Naive thymus-derived CD4-positive, alpha-beta T cell (primary cell): Measurements from ENCODE around the gene PROSER2. TPM values are rescaled to one million over a fixed set of nuclear protein-coding genes. Genes with fewer than 3 reads are reported as not detected.
A peak's percentile ranks its signal among the peaks of the same experiment; 100 is the strongest.

ENCODE experiments used
- ATAC-seq: fragments of 150-1000 bp; cut with Tn5 transposase; 2 replicates; pipeline ENCODE4 v1.10.0; 2021; ENCODE audit warnings: mild to moderate bottlenecking, moderate library complexity
- CTCF ChIA-PET: fragments of 350-600 bp; sonication (Branson Sonifier 250); formaldehyde crosslinking; loops from one replicate; lab custom pipeline; 2021; ENCODE audit warnings: antibody characterized with exemption; lab: Charles Lee
- POLR2A ChIA-PET: fragments of 350-600 bp; sonication (Branson Sonifier 250); formaldehyde crosslinking; loops from one replicate; lab custom pipeline; 2021; ENCODE audit warnings: antibody characterized with exemption, inconsistent platforms; lab: Charles Lee
- DNase-seq, 9 donors: peaks; one replicate each; pipeline versions ENCODE4 v3.0.0 to v3.0.0-alpha.2; 2020 to 2022; ENCODE audit warnings: mixed read lengths in 1 of 9
- H3K27ac ChIP-seq: one replicate; pipeline ENCODE4 v1.7.0; 2013; ENCODE audit warnings: mild to moderate bottlenecking, low read depth, low read length, moderate library complexity
- H3K27me3 ChIP-seq, 2 donors: one replicate each; pipeline ENCODE4 v1.7.0; 2013; ENCODE audit warnings: low read length in 2 of 2, mild to moderate bottlenecking in 2 of 2, moderate library complexity in 2 of 2; ENCODE audit not compliant: control insufficient read depth in 2 of 2, insufficient read depth in 2 of 2
- H3K36me3 ChIP-seq, 3 experiments: 1 replicate in 2 of 3; 2 replicates in 1 of 3; pipeline ENCODE4 v1.7.0; 2013; ENCODE audit warnings: low read length in 3 of 3, mild to moderate bottlenecking in 3 of 3, moderate library complexity in 1 of 3; ENCODE audit not compliant: insufficient read depth in 3 of 3, control insufficient read depth in 2 of 3
- H3K4me1 ChIP-seq, 2 donors: one replicate each; pipeline ENCODE4 v1.7.0; 2013; ENCODE audit warnings: low read length in 2 of 2, mild to moderate bottlenecking in 2 of 2, moderate library complexity in 1 of 2; ENCODE audit not compliant: control insufficient read depth in 2 of 2, insufficient read depth in 2 of 2
- H3K4me3 ChIP-seq: 2 replicates; pipeline ENCODE4 v1.7.0; 2013; ENCODE audit warnings: mild to moderate bottlenecking, low read length
- H3K9me3 ChIP-seq, 3 experiments: 1 replicate in 2 of 3; 2 replicates in 1 of 3; pipeline ENCODE4 v1.7.0; 2013; ENCODE audit warnings: low read length in 3 of 3; ENCODE audit not compliant: control insufficient read depth in 2 of 3
- H3K27ac Mint-ChIP-seq, 9 donors: one replicate each; pipeline ENCODE4 v1.8.0; 2020 to 2022; ENCODE audit warnings: mixed read lengths in 9 of 9, mild to moderate bottlenecking in 8 of 9, moderate library complexity in 5 of 9, inconsistent platforms in 2 of 9
- H3K27me3 Mint-ChIP-seq, 5 donors: one replicate each; pipeline ENCODE4 v1.8.0; 2021 to 2022; ENCODE audit warnings: mixed read lengths in 5 of 5, mild to moderate bottlenecking in 1 of 5
- H3K36me3 Mint-ChIP-seq, 5 donors: one replicate each; pipeline ENCODE4 v1.8.0; 2020 to 2022; ENCODE audit warnings: mixed read lengths in 5 of 5, mild to moderate bottlenecking in 3 of 5, inconsistent platforms in 1 of 5
- H3K4me1 Mint-ChIP-seq, 7 donors: one replicate each; pipeline ENCODE4 v1.8.0; 2020 to 2022; ENCODE audit warnings: mixed read lengths in 7 of 7, mild to moderate bottlenecking in 3 of 7, inconsistent platforms in 1 of 7
- H3K4me3 Mint-ChIP-seq, 10 donors: one replicate each; pipeline ENCODE4 v1.8.0; 2020 to 2022; ENCODE audit warnings: mild to moderate bottlenecking in 10 of 10, mixed read lengths in 10 of 10, moderate library complexity in 6 of 10, inconsistent platforms in 2 of 10
- H3K9me3 Mint-ChIP-seq, 11 donors: one replicate each; pipeline ENCODE4 v1.8.0; 2020 to 2022; ENCODE audit warnings: mixed read lengths in 11 of 11, mild to moderate bottlenecking in 4 of 11, inconsistent platforms in 1 of 11, moderate library complexity in 1 of 11
- intact Hi-C, 2 donors: fragments of 100-400 bp; cut with micrococcal nuclease; formaldehyde crosslinking; loops; one replicate each; pipeline ENCODE4 v1.15.1; 2023
- polyA plus RNA-seq, 2 donors: library from polyadenylated mRNA; unstranded; fragments of 300-500 nt; fragmentation: Illumina TruSeq; gene quantifications; one replicate each; pipeline ENCODE4 v1.2.3, GENCODE V29; 2021
- total RNA-seq, 6 experiments: library from RNA in 5 of 6; stranded (reverse) in 5 of 6; gene quantifications; 1 replicate in 5 of 6; 2 replicates in 1 of 6; pipeline ENCODE4 v1.2.3 and lab custom pipeline; 2021 to 2026

PROSER2 gene
- total and polyA plus RNA-seq, 7 experiments from 2014 or later = 0.07 to 4.9 (median 2.2) TPM

GRCh38 chr10:11913079-11913641 is 90.0 kb downstream of the PROSER2 start:
- Histone ChIP-seq H3K4me3 (no peak overlapping the region), H3K9me3 (no peaks in the 10 kb centered on the region), H3K36me3 (no peaks in the 10 kb centered on the region), H3K27me3 (no peaks in the 10 kb centered on the region), H3K27ac (no peak overlapping the region), H3K4me1 (no peaks in the 10 kb centered on the region)
- H3K9me3 Mint-ChIP-seq = no peaks in the 10 kb centered on the region
- no peak overlapping the region for H3K27ac Mint-ChIP-seq
- DNase-seq (no peak), ATAC-seq (no peak)
- H3K4me1 Mint-ChIP-seq = peaks cover 0 to 5% (median 0%) of the 10 kb centered on the region in 7 donors
- peaks cover 0 to 10% (median 0%) of the 10 kb centered on the region in 5 donors for H3K27me3 Mint-ChIP-seq
- ChIA-PET CTCF (no interaction called here), POLR2A (no interaction called here)
- H3K36me3 Mint-ChIP-seq = no peaks in the 10 kb centered on the region
- intact Hi-C loops = loop anchor here in 1 of 2 donors (10.0 kb wide), 1 partner anchor 48 kb away; no protein-coding TSS in a partner anchor
- H3K4me3 Mint-ChIP-seq = no peak overlapping the region

- CTCF ChIA-PET = no interaction called here
- Mint-ChIP-seq H3K27me3 (no peaks in the 10 kb centered on the region), H3K4me3 (peak overlapping the region in 1 of 10 donors; percentile 6), H3K4me1 (peaks cover 0 to 3% (median 0%) of the 10 kb centered on the region in 7 donors), H3K27ac (peak overlapping the region in 3 of 9 donors; percentile 13 to 39 (median 23)), H3K36me3 (peaks cover 11 to 25% (median 13%) of the 10 kb centered on the region in 5 donors), H3K9me3 (no peaks in the 10 kb centered on the region)
- Histone ChIP-seq H3K27me3 (no peaks in the 10 kb centered on the region), H3K27ac (no peak overlapping the region), H3K4me3 (no peak overlapping the region), H3K4me1 (no peaks in the 10 kb centered on the region), H3K9me3 (no peaks in the 10 kb centered on the region), H3K36me3 (peaks cover 3 to 35% (median 9%) of the 10 kb centered on the region in 3 experiments)
- DNase-seq = no peak
- intact Hi-C loops = loop anchor here in 1 of 2 donors (10.0 kb wide), 1 partner anchor 54 kb away; no protein-coding TSS in a partner anchor
- POLR2A ChIA-PET = no interaction called here
- no peak for ATAC-seq
Measured at GRCh38 chr10:11918384-11918783, 95.2 kb downstream of the PROSER2 start.

- H3K36me3 ChIP-seq = peaks cover 3 to 35% (median 9%) of the 10 kb centered on the region in 3 experiments
- H3K4me1 ChIP-seq = no peaks in the 10 kb centered on the region
- ChIA-PET CTCF (no interaction called here), POLR2A (no interaction called here)
- Mint-ChIP-seq H3K36me3 (peaks cover 11 to 25% (median 13%) of the 10 kb centered on the region in 5 donors), H3K9me3 (no peaks in the 10 kb centered on the region), H3K27me3 (no peaks in the 10 kb centered on the region), H3K4me1 (peaks cover 0 to 3% (median 0%) of the 10 kb centered on the region in 7 donors), H3K27ac (peak overlapping the region in 3 of 9 donors; percentile 1 to 39 (median 13)), H3K4me3 (no peak overlapping the region)
- ATAC-seq = no peak
- no peaks in the 10 kb centered on the region for H3K9me3 ChIP-seq
- H3K27me3 ChIP-seq = no peaks in the 10 kb centered on the region
- intact Hi-C loops = loop anchor here in 1 of 2 donors (10.0 kb wide), 1 partner anchor 54 kb away; no protein-coding TSS in a partner anchor
- DNase-seq = no peak
- no peak overlapping the region for H3K27ac ChIP-seq
- no peak overlapping the region for H3K4me3 ChIP-seq
Measured at GRCh38 chr10:11919271-11919670, 96.1 kb downstream of the PROSER2 start.

Other genes with a start within 250 kb of the PROSER2 start
- gene USP6NL, start 211.7 kb upstream of the PROSER2 start, total RNA-seq = 1 to 10 TPM in 4 of 5 experiments, under 1 TPM in 1; 0.70 to 6.6 (median 5.0) TPM
- gene USP6NL, start 211.7 kb upstream of the PROSER2 start, polyA plus RNA-seq = 1 to 10 TPM; 2.2 to 4.6 TPM
- 1 to 10 TPM in 1 of 5 experiments, under 1 TPM in 1, not detected in 3; 0.74 to 2.5 TPM for gene ECHDC3, start 81.0 kb upstream of the PROSER2 start, total RNA-seq
- gene ECHDC3, start 81.0 kb upstream of the PROSER2 start, polyA plus RNA-seq = under 1 TPM; 0.36 to 0.39 TPM
- 10 to 100 TPM; 27.2 to 40.5 (median 36.3) TPM for gene UPF2, start 219.5 kb downstream of the PROSER2 start, total RNA-seq
- 10 to 100 TPM in 1 of 2 donors, 1 to 10 TPM in 1; 9.0 to 10.6 TPM for gene UPF2, start 219.5 kb downstream of the PROSER2 start, polyA plus RNA-seq
- gene DHTKD1, start 245.6 kb downstream of the PROSER2 start, total RNA-seq = 10 to 100 TPM; 10.8 to 25.9 (median 12.5) TPM
- 1 to 10 TPM; 5.0 to 8.0 TPM for gene DHTKD1, start 245.6 kb downstream of the PROSER2 start, polyA plus RNA-seq